Left kidney (tissue), 2 donors: ENCODE data around the gene OXA1L. TPM values are rescaled to one million over a fixed set of nuclear protein-coding genes. Genes with fewer than 3 reads are reported as not detected.
"Not testable (repeated sequence)": the region's sequence is repeated elsewhere in the genome, so short reads cannot be mapped to it uniquely, and the experiment has no call there.

Experiments
- DNase-seq: peaks from one replicate; pipeline ENCODE4 v3.0.0-alpha.2; 2013
- polyA plus RNA-seq: library from polyadenylated mRNA; unstranded; fragments of 120-200 nt; gene quantifications from one replicate; pipeline ENCODE4 v1.2.1, GENCODE V29; 2013; ENCODE audit not compliant: insufficient read length

Gene OXA1L
- polyA plus RNA-seq, 1 donor = 153 TPM

- no peak for DNase-seq
Observed at GRCh38 chr14:22797017-22797917, 30.8 kb downstream of the OXA1L start.

- DNase-seq = no peak
Observed at GRCh38 chr14:22798528-22798927, 32.0 kb downstream of the OXA1L start.

GRCh38 chr14:22800346-22800745, 33.9 kb downstream of the OXA1L start:
- DNase-seq = no peak

GRCh38 chr14:22801716-22802115, 35.2 kb downstream of the OXA1L start:
- DNase-seq = no peak

GRCh38 chr14:22802860-22803686, 36.6 kb downstream of the OXA1L start:
- DNase-seq = no peak

GRCh38 chr14:22803687-22803974, 37.1 kb downstream of the OXA1L start:
- DNase-seq = no peak

- DNase-seq = not testable (repeated sequence)
Observed at GRCh38 chr14:22805235-22805634, 38.7 kb downstream of the OXA1L start.

- no peak for DNase-seq
Observed at GRCh38 chr14:22807432-22808087, 41.1 kb downstream of the OXA1L start.

GRCh38 chr14:22808388-22809209, 42.1 kb downstream of the OXA1L start:
- DNase-seq = no peak

GRCh38 chr14:22811722-22812121, 45.2 kb downstream of the OXA1L start:
- no peak for DNase-seq

- DNase-seq = no peak
Observed at GRCh38 chr14:22812744-22813143, 46.3 kb downstream of the OXA1L start.

GRCh38 chr14:22813145-22813544, 46.7 kb downstream of the OXA1L start:
- no peak for DNase-seq

GRCh38 chr14:22814373-22814772, 47.9 kb downstream of the OXA1L start:
- DNase-seq = no peak

- DNase-seq = no peak
Observed at GRCh38 chr14:22814941-22815713, 48.6 kb downstream of the OXA1L start, which contains the start of gene SLC7A7. TSS of gene SLC7A7 (minus strand) at chr14:22815435. CDS start at chr14:22813398, 2,037 bp downstream.

GRCh38 chr14:22819151-22819988, 52.9 kb downstream of the OXA1L start:
- no peak for DNase-seq

- DNase-seq = no peak
Observed at GRCh38 chr14:22820731-22821130, 54.2 kb downstream of the OXA1L start.

GRCh38 chr14:22821193-22822015, 54.9 kb downstream of the OXA1L start:
- DNase-seq = no peak

- DNase-seq = no peak
Observed at GRCh38 chr14:22822016-22822570, 55.6 kb downstream of the OXA1L start.
